ENCODE measurements around the gene CARD19.

The CARD19 gene

DNA sequence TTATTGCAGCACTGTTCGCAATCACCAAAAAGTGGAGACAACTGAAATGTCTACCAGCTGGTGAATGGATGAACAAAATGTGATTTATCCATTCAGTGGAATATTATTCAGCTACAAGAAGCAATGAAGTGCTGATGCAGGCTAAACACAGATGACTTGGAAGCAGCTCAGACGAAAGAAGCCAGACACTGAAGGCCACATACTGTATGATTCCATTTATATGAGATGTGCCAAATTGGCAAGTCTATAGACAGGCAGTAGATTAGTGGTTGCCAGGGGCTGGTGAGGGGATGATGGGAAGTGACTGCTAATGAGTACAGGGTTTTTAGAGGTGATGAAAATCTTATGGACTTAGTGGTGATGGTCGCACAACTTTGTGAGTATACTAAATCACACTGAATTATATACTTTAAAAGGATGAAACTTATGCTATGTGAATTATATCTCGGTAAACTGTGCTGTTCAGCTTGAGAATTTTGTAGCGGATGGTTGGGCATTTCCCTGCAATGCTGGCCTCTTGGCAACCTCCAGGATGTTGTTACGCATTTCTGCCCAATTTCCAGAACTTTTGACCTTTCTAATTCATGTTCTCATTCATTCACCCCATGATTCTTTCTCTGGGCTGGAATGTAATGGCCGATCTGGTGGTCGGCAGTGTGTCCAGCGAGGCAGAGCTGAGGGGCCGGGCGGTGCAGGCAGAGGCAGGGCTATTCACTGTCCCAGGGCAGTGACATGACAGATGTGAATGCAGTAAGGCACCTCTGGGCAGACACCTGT lies 66.0 kb downstream of the CARD19 start:
- DNase-seq (ENCODE audit: low read depth) = no peak
